ENCODE results near the gene MMP27. TPM values are rescaled to one million over a fixed set of nuclear protein-coding genes. Genes with fewer than 3 reads are reported as not detected.
"Not testable (repeated sequence)": the region's sequence is repeated elsewhere in the genome, so short reads cannot be mapped to it uniquely, and the experiment has no call there.

Gene MMP27
- total RNA-seq (not detected), polyA plus RNA-seq (not detected), total RNA-seq (0 reads per million in 6 experiments)

- DNase-seq (no peak), ATAC-seq (no peak)
- Mint-ChIP-seq H3K27ac (no peak within 1 kb of the TSS), H3K4me3 (no peak within 1 kb of the TSS), H3K4me1 (no peaks in the 10 kb centered on the region), H3K9me3 (no peaks in the 10 kb centered on the region), H3K36me3 (no peaks in the 10 kb centered on the region), H3K27me3 (peaks cover 3 to 21% (median 9%) of the 10 kb centered on the region in 5 donors)
- POLR2A ChIA-PET, result no interaction called here
Observed at GRCh38 chr11:102705626-102706025, at the start of gene MMP27. Gene MMP27, minus strand, starts transcription at chr11:102705769. Its CDS starts 55 bp downstream, at chr11:102705714.

- ATAC-seq, result no peak
- Mint-ChIP-seq H3K4me3 (no peak overlapping the region), H3K27me3 (peaks cover 21 to 60% (median 44%) of the 10 kb centered on the region in 5 donors), H3K27ac (no peak overlapping the region), H3K4me1 (no peaks in the 10 kb centered on the region), H3K36me3 (peaks cover 0 to 15% (median 0%) of the 10 kb centered on the region in 3 donors), H3K9me3 (peaks cover 0 to 15% (median 4%) of the 10 kb centered on the region in 9 donors)
- POLR2A ChIA-PET, result no interaction called here
- no peak for DNase-seq
Observed at GRCh38 chr11:102753267-102753666, 47.7 kb upstream of the MMP27 start.

- peaks cover 12 to 45% (median 38%) of the 10 kb centered on the region in 5 donors for H3K27me3 Mint-ChIP-seq
- no peak for DNase-seq
- ATAC-seq, result no peak
- H3K4me1 Mint-ChIP-seq, result no peaks in the 10 kb centered on the region
- no peak overlapping the region for H3K4me3 Mint-ChIP-seq
- POLR2A ChIA-PET, result no interaction called here
- H3K36me3 Mint-ChIP-seq, result peaks cover 0 to 20% (median 3%) of the 10 kb centered on the region in 3 donors
- peaks cover 0 to 29% (median 11%) of the 10 kb centered on the region in 9 donors for H3K9me3 Mint-ChIP-seq
- H3K27ac Mint-ChIP-seq, result no peak overlapping the region
Observed at GRCh38 chr11:102751673-102752072, 46.1 kb upstream of the MMP27 start.

- POLR2A ChIA-PET, result no interaction called here
- H3K36me3 Mint-ChIP-seq, result peaks cover 0 to 15% (median 3%) of the 10 kb centered on the region in 3 donors
- peaks cover 0 to 35% (median 11%) of the 10 kb centered on the region in 9 donors for H3K9me3 Mint-ChIP-seq
- H3K27me3 Mint-ChIP-seq, result peaks cover 11 to 23% (median 22%) of the 10 kb centered on the region in 5 donors
- no peaks in the 10 kb centered on the region for H3K4me1 Mint-ChIP-seq
- ATAC-seq (no peak), DNase-seq (no peak)
- H3K4me3 Mint-ChIP-seq, result no peak overlapping the region
- no peak overlapping the region for H3K27ac Mint-ChIP-seq
Observed at GRCh38 chr11:102749101-102749722, 43.6 kb upstream of the MMP27 start.

- H3K36me3 Mint-ChIP-seq, result peaks cover 0 to 15% (median 3%) of the 10 kb centered on the region in 3 donors
- H3K27ac Mint-ChIP-seq, ATAC-seq, H3K4me3 Mint-ChIP-seq, POLR2A ChIA-PET, DNase-seq, H3K4me1 Mint-ChIP-seq: not testable (repeated sequence)
- H3K9me3 Mint-ChIP-seq, result peaks cover 0 to 37% (median 11%) of the 10 kb centered on the region in 9 donors
- peaks cover 7 to 19% (median 14%) of the 10 kb centered on the region in 5 donors for H3K27me3 Mint-ChIP-seq
Observed at GRCh38 chr11:102746746-102747578, 41.4 kb upstream of the MMP27 start.

GRCh38 chr11:102734650-102735049 is 29.1 kb upstream of the MMP27 start:
- Mint-ChIP-seq H3K36me3 (no peaks in the 10 kb centered on the region), H3K27me3 (peaks cover 8 to 28% (median 23%) of the 10 kb centered on the region in 5 donors), H3K4me1 (no peaks in the 10 kb centered on the region), H3K9me3 (peaks cover 0 to 4% (median 0%) of the 10 kb centered on the region in 9 donors), H3K4me3 (no peak overlapping the region), H3K27ac (no peak overlapping the region)
- ATAC-seq, result no peak
- no peak for DNase-seq
- POLR2A ChIA-PET, result no interaction called here

- POLR2A ChIA-PET, result no interaction called here
- Mint-ChIP-seq H3K27me3 (peaks cover 7 to 23% (median 14%) of the 10 kb centered on the region in 5 donors), H3K36me3 (no peaks in the 10 kb centered on the region), H3K27ac (no peak overlapping the region), H3K4me1 (no peaks in the 10 kb centered on the region), H3K9me3 (peaks cover 0 to 2% (median 0%) of the 10 kb centered on the region in 9 donors), H3K4me3 (no peak overlapping the region)
- ATAC-seq (no peak), DNase-seq (peak in 1 of 10 donors; percentile 5)
Observed at GRCh38 chr11:102733232-102733875, 27.8 kb upstream of the MMP27 start.

GRCh38 chr11:102730944-102731343 is 25.4 kb upstream of the MMP27 start:
- H3K4me3 Mint-ChIP-seq, DNase-seq, H3K36me3 Mint-ChIP-seq, H3K27ac Mint-ChIP-seq, ATAC-seq, H3K4me1 Mint-ChIP-seq, H3K9me3 Mint-ChIP-seq, POLR2A ChIA-PET: not testable (repeated sequence)
- H3K27me3 Mint-ChIP-seq, result peaks cover 0 to 15% (median 3%) of the 10 kb centered on the region in 5 donors

GRCh38 chr11:102729849-102730815 is 24.6 kb upstream of the MMP27 start:
- Mint-ChIP-seq H3K9me3 (peaks cover 0 to 2% (median 0%) of the 10 kb centered on the region in 9 donors), H3K27ac (no peak overlapping the region), H3K27me3 (peaks cover 0 to 11% (median 3%) of the 10 kb centered on the region in 5 donors), H3K36me3 (no peaks in the 10 kb centered on the region), H3K4me1 (no peaks in the 10 kb centered on the region), H3K4me3 (no peak overlapping the region)
- ATAC-seq (no peak), DNase-seq (no peak)
- POLR2A ChIA-PET, result no interaction called here

GRCh38 chr11:102727890-102728289 is 22.3 kb upstream of the MMP27 start:
- POLR2A ChIA-PET, result no interaction called here
- H3K27me3 Mint-ChIP-seq, result peaks cover 0 to 6% (median 3%) of the 10 kb centered on the region in 5 donors
- H3K9me3 Mint-ChIP-seq, result peaks cover 0 to 5% (median 0%) of the 10 kb centered on the region in 9 donors
- no peak overlapping the region for H3K27ac Mint-ChIP-seq
- no peak overlapping the region for H3K4me3 Mint-ChIP-seq
- no peaks in the 10 kb centered on the region for H3K36me3 Mint-ChIP-seq
- DNase-seq (no peak), ATAC-seq (no peak)
- no peaks in the 10 kb centered on the region for H3K4me1 Mint-ChIP-seq

GRCh38 chr11:102724904-102725500 is 19.4 kb upstream of the MMP27 start, which contains the start of gene MMP8:
Gene MMP8, minus strand, starts transcription at chr11:102724954. Its CDS starts 99 bp downstream, at chr11:102724855.
- POLR2A ChIA-PET, result no interaction called here
- Mint-ChIP-seq H3K4me1 (no peaks in the 10 kb centered on the region), H3K27ac (no peak within 1 kb of the TSS), H3K9me3 (peaks cover 0 to 5% (median 0%) of the 10 kb centered on the region in 9 donors), H3K4me3 (no peak within 1 kb of the TSS), H3K27me3 (peaks cover 0 to 10% (median 2%) of the 10 kb centered on the region in 5 donors), H3K36me3 (no peaks in the 10 kb centered on the region)
- ATAC-seq (no peak), DNase-seq (no peak)
